DMS153 treated with DMSO at 0.1 percent for 48 hours (cell line): ENCODE results near the gene CYS1.
"Not testable (repeated sequence)": the region's sequence is repeated elsewhere in the genome, so short reads cannot be mapped to it uniquely, and the experiment has no call there.

ENCODE experiments used
- DNase-seq: peaks from one replicate; lab custom pipeline; 2025; ENCODE audit not compliant: unreplicated experiment; lab: John Stamatoyannopoulos, UW

CYS1 gene

GRCh38 chr2:10079870-10080535 lies at the start of gene CYS1:
TSS of gene CYS1 (minus strand) at chr2:10080411. CDS start at chr2:10080223, 188 bp downstream.
- DNase-seq: no peak

GRCh38 chr2:10129490-10129889 lies 49.3 kb upstream of the CYS1 start:
- DNase-seq: no peak

GRCh38 chr2:10128420-10128819 lies 48.2 kb upstream of the CYS1 start:
- DNase-seq: no peak

GRCh38 chr2:10126632-10127026 lies 46.4 kb upstream of the CYS1 start:
- DNase-seq: no peak

- DNase-seq: no peak
These were observed 45.8 kb upstream of the CYS1 start for GRCh38 chr2:10125842-10126631.

- DNase-seq: peak; percentile 69
These were observed 44.4 kb upstream of the CYS1 start for GRCh38 chr2:10124538-10125045.

- DNase-seq: no peak
These were observed 43.1 kb upstream of the CYS1 start for GRCh38 chr2:10123281-10123680.

- peak; percentile 67 for DNase-seq
These were observed 42.5 kb upstream of the CYS1 start, which contains the start of gene RRM2 for GRCh38 chr2:10122500-10123280. TSS of gene RRM2 (plus strand) at chr2:10122739. CDS start at chr2:10122799, 60 bp downstream.

GRCh38 chr2:10120877-10121574 lies 40.8 kb upstream of the CYS1 start:
- peak; percentile 21 for DNase-seq

GRCh38 chr2:10120158-10120876 lies 40.1 kb upstream of the CYS1 start:
- peak; percentile 88 for DNase-seq

- DNase-seq: no peak
These were observed 39.5 kb upstream of the CYS1 start for GRCh38 chr2:10119601-10120157.

- DNase-seq: no peak
These were observed 38.8 kb upstream of the CYS1 start for GRCh38 chr2:10119027-10119325.

- DNase-seq: no peak
These were observed 29.1 kb upstream of the CYS1 start for GRCh38 chr2:10109311-10109710.

GRCh38 chr2:10104906-10105305 lies 24.7 kb upstream of the CYS1 start:
- DNase-seq: not testable (repeated sequence)

GRCh38 chr2:10103179-10103578 lies 23.0 kb upstream of the CYS1 start:
- DNase-seq: no peak

GRCh38 chr2:10101491-10101890 lies 21.3 kb upstream of the CYS1 start:
- no peak for DNase-seq

- DNase-seq: peak; percentile 48
These were observed 17.3 kb upstream of the CYS1 start for GRCh38 chr2:10097352-10098148.

GRCh38 chr2:10096641-10097040 lies 16.4 kb upstream of the CYS1 start:
- no peak for DNase-seq

- DNase-seq: no peak
These were observed 15.0 kb upstream of the CYS1 start for GRCh38 chr2:10095175-10095574.
